Measurements from ENCODE around the gene MGAT1.

DNA sequence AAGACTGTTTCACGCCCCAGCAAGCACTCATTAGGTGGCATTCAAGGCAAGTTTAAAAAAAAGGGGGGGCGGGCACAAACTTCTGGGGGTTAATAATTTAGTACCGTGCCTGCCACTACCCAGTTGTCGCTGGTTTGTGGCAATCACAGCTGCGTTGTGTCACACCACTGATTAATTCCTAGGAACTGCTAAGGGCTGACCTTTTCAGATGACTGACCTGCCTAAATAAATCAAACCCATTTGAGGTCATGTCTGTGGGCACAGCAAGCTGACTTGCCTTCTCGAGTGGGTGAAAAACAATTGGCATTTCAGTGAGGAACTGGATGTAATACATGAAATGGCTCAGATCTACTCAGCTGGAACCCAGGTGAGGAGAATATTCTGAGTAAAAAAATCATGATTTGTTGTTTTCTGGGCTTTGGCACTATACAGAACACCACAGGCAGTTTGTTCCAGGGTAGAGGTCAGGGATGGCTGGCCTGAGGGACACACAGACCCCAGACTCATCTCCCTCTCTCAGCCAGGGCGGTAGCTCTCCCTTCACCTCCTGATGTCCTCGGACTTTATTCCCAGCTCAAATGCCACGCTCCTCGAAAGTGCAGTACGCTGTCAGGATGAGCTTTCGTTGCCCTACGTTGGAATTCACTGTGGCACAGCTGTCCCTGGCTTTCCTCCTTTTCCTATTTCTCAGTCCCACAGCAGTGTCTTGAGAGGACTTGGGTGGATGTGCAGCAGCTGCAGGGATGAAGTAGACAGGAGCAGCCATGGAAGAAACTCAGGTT lies 15.5 kb upstream of the MGAT1 start:
- TF ChIP-seq POLR2A (IDR thresholded peaks at IDR 0.05; ENCODE audit: low read depth, low read length) (no peak), TAF1 (IDR thresholded peaks at IDR 0.05; ENCODE audit: borderline replicate concordance, low read depth, low read length) (no peak)

Data from GM12892 (cell line).